IgD-negative memory B cell (primary cell): ENCODE data around the gene SNCAIP. TPM values are rescaled to one million over a fixed set of nuclear protein-coding genes. Genes with fewer than 3 reads are reported as not detected.

Experiments
- H3K27ac Mint-ChIP-seq, 3 donors: one replicate each; pipeline ENCODE4 v1.8.0; 2020 to 2022; ENCODE audit warnings: mild to moderate bottlenecking in 3 of 3, mixed read lengths in 3 of 3, moderate library complexity in 1 of 3
- H3K27me3 Mint-ChIP-seq: one replicate; pipeline ENCODE4 v1.8.0; 2021; ENCODE audit warnings: mixed read lengths
- H3K36me3 Mint-ChIP-seq: one replicate; pipeline ENCODE4 v1.8.0; 2020; ENCODE audit warnings: mild to moderate bottlenecking, mixed read lengths
- H3K4me1 Mint-ChIP-seq, 3 donors: one replicate each; pipeline ENCODE4 v1.8.0; 2020 to 2022; ENCODE audit warnings: mixed read lengths in 3 of 3, mild to moderate bottlenecking in 1 of 3
- H3K4me3 Mint-ChIP-seq, 4 donors: one replicate each; pipeline ENCODE4 v1.8.0; 2020 to 2022; ENCODE audit warnings: mild to moderate bottlenecking in 4 of 4, mixed read lengths in 4 of 4, moderate library complexity in 3 of 4
- H3K9me3 Mint-ChIP-seq, 3 donors: one replicate each; pipeline ENCODE4 v1.8.0; 2020 to 2021; ENCODE audit warnings: mixed read lengths in 3 of 3, mild to moderate bottlenecking in 1 of 3
- polyA plus RNA-seq: library from polyadenylated mRNA; unstranded; fragments of 300-500 nt; fragmentation: Illumina TruSeq; gene quantifications from one replicate; pipeline ENCODE4 v1.2.3, GENCODE V29; 2021

Gene SNCAIP
- polyA plus RNA-seq, 1 donor from 2014 or later, result not detected

DNA sequence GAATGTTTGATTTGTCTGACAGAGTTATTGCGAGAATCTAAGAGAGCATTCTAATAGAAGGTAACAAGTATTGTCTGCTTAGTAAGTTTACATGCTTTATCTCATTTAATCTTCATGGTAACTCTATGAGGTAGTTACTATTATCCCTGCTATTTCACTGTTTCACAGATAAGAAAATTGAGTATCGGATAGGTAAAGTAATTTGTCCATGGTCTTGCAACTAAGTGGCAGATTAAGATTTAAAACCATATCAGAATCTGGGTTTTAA is 118.2 kb downstream of the SNCAIP start:
- Mint-ChIP-seq H3K4me3 (no peak overlapping the region), H3K36me3 (no peaks in the 10 kb centered on the region), H3K9me3 (peaks cover 0 to 8% (median 0%) of the 10 kb centered on the region in 3 donors), H3K27me3 (peaks cover 4% of the 10 kb centered on the region), H3K27ac (no peak overlapping the region), H3K4me1 (no peaks in the 10 kb centered on the region)

DNA sequence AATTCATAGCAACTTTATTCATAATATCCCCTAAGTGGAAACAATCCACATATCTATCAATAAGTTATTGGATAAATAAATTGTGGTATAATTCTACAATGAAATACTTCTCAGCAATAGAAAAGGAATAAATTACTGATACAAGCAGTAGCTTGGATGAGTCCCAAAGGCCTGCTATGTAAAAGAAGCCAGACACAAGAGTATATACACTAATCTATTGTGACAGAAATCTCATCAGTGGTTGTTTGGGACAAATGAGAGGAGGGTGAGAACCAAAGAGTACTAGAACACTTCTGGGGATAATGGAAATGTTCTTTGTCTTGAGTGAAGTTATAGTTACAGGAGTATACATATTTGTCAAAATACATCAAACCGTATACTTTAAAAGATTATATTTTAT is 119.3 kb downstream of the SNCAIP start:
- Mint-ChIP-seq H3K4me3 (no peak overlapping the region), H3K4me1 (no peaks in the 10 kb centered on the region), H3K9me3 (peaks cover 0 to 8% (median 0%) of the 10 kb centered on the region in 3 donors), H3K27ac (no peak overlapping the region), H3K27me3 (peaks cover 4% of the 10 kb centered on the region), H3K36me3 (no peaks in the 10 kb centered on the region)

DNA sequence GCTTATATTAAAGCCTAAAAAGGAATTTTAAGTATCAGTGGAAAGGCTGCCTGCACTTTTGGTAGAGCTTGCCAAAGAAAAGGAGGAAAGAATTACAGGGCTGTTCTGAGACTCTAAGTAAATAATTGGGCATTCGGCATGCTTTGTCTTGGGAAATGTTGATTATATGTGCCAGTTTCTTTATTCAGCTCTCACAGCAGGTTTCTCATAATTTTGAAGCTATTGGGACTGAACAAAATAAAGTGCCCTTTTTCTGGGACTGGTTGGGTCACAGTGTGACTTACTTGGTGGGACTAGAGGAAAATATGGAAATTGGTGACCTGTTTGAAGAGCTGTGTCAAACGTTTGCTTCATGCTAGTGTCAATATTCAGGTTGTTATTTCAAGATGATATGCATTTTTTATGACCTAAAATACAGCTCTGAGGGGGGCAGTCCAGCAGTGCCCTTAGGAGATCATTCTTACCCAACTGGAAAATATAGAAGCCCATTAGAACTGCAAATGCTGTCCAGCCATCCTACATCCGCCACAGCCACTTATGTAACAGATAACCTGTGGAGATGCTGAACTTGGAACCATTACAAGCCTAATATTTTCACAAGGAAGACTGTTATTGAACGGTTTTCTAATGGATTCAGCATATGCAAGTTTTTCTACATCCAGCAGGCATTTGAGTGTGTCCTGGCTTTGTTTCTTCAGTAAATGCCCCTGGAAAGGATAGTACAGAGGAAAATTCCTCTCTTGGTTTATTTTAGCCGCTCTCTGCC is 122.4 kb downstream of the SNCAIP start:
- no peak overlapping the region for H3K27ac Mint-ChIP-seq
- H3K4me1 Mint-ChIP-seq, result no peaks in the 10 kb centered on the region

DNA sequence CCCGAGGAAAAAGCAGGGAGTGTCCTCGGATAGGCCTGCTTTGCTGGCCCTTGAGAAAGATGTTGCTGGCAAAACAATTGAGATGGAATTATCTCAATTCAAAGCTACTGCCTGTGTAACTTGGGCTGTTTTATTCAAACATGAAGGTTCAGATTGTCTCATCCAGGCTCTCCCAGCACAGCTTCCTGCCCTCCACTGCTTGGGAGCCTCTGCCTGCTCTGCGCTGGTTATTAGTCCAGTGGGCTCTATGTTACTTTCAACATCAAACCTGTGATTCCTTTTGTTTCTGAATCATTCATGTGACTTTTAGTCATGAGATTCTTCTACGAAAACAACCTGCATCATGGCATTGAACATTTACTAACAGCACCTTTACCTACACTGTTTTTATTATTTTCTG is 123.2 kb downstream of the SNCAIP start:
- Mint-ChIP-seq H3K4me3 (no peak overlapping the region), H3K4me1 (no peaks in the 10 kb centered on the region), H3K36me3 (no peaks in the 10 kb centered on the region), H3K27ac (no peak overlapping the region), H3K27me3 (peaks cover under 1% of the 10 kb centered on the region), H3K9me3 (no peaks in the 10 kb centered on the region)

More for the DNA sequence above, 122.4 kb downstream of the SNCAIP start:
- Mint-ChIP-seq H3K9me3 (peaks cover 0 to 2% (median 0%) of the 10 kb centered on the region in 3 donors), H3K27me3 (peaks cover 2% of the 10 kb centered on the region), H3K4me3 (no peak overlapping the region), H3K36me3 (no peaks in the 10 kb centered on the region)

DNA sequence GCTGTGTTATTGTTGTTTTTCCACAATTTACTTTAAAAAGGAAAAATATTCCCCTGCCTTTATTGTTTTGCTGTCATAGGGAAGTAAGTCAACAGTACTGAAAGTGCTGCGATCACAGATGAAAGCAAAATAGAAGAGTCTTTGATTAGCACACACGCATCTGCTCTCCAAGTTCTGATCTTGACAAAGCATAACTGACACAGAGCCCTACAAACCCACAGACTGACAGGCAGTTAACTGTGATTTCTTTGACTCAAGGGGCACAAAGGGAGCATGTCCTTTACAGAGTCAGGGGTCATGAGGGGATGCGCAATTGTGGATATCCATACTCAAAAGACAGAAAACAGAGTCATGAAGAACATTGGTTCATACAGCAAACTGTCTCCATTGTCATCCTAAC is 123.7 kb downstream of the SNCAIP start:
- Mint-ChIP-seq H3K36me3 (no peaks in the 10 kb centered on the region), H3K9me3 (no peaks in the 10 kb centered on the region), H3K4me3 (no peak overlapping the region), H3K27ac (no peak overlapping the region), H3K27me3 (no peaks in the 10 kb centered on the region), H3K4me1 (no peaks in the 10 kb centered on the region)

DNA sequence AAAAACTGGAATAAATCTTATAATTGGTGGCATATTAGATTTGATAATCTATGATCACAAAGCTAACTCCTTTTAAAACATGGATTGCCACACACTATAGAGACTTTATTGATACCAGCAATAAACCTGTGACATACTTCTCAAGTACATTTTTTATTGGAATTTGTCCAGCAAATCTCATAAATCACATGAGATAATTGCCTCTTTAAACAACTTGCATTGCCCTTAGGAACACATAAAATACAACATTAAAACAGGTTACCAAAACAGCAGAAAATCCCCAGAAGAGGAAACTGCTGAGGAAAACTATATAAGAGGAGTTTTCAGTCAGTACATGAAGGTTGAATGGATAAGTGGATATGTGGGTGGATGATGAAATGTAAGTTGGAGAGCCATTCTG is 124.6 kb downstream of the SNCAIP start:
- no peak overlapping the region for H3K27ac Mint-ChIP-seq
- H3K4me3 Mint-ChIP-seq, result no peak overlapping the region

DNA sequence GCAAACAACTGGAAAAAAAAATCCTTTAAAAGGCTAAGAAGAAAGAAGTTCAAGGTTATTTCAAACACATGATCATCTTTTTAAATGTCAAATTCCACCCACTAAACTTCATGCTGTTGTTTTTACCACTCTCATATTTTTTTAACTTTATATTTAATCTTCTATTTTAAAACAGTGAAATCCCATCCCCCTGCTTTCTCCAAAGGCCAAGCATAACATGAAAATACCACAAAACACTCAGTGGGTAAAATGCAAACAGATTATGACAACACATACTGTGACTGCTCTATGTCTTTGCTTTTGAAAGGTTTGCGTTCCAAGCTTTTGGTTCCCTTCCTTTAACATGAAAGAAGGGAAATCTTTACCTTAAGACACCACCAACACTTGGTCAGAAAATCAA is 127.6 kb downstream of the SNCAIP start:
- H3K27ac Mint-ChIP-seq, result no peak overlapping the region
- H3K27me3 Mint-ChIP-seq, result peaks cover 6% of the 10 kb centered on the region
- H3K9me3 Mint-ChIP-seq, result no peaks in the 10 kb centered on the region
- no peak overlapping the region for H3K4me3 Mint-ChIP-seq
- no peaks in the 10 kb centered on the region for H3K4me1 Mint-ChIP-seq
- no peaks in the 10 kb centered on the region for H3K36me3 Mint-ChIP-seq

More for the DNA sequence above, 124.6 kb downstream of the SNCAIP start:
- no peaks in the 10 kb centered on the region for H3K4me1 Mint-ChIP-seq
- no peaks in the 10 kb centered on the region for H3K27me3 Mint-ChIP-seq
- no peaks in the 10 kb centered on the region for H3K9me3 Mint-ChIP-seq
- H3K36me3 Mint-ChIP-seq, result no peaks in the 10 kb centered on the region

DNA sequence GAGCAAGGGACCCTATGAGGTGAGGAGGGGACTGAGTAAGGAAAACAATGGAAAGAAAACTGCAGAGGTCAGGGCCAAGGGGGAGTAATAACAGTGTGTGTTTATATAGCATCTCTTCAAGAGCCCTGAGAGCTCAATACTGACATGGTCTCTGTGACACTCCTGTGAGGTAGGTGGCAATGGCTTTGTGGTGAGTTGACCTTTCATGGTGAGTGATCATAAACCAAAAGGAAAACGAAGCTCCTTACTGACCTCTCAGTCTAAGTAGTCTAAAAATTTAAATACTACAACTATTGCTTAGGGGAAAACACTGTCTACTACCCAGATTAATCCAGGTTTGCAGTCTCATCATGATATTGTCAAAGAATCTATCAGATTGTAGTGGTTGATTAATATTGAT is 130.9 kb downstream of the SNCAIP start:
- Mint-ChIP-seq H3K27me3 (peaks cover 6% of the 10 kb centered on the region), H3K4me3 (no peak overlapping the region), H3K36me3 (no peaks in the 10 kb centered on the region), H3K4me1 (no peaks in the 10 kb centered on the region), H3K27ac (no peak overlapping the region), H3K9me3 (no peaks in the 10 kb centered on the region)

DNA sequence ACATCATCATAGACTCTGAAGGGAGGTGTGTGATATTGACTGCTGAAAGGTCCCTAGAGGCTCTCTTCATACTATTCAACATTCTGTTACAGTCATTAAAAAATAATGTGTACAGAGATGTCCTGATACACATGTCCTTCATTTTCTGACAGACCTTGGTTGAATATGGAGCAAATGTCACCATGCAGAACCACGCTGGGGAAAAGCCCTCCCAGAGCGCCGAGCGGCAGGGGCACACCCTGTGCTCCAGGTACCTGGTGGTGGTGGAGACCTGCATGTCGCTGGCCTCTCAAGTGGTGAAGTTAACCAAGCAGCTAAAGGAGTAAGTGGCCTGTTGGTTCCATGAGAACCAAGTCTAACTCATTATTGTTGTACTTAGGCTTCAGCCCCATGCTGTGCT is 132.4 kb downstream of the SNCAIP start:
- H3K9me3 Mint-ChIP-seq, result no peaks in the 10 kb centered on the region
- H3K36me3 Mint-ChIP-seq, result no peaks in the 10 kb centered on the region
- no peak overlapping the region for H3K27ac Mint-ChIP-seq
- H3K27me3 Mint-ChIP-seq, result peaks cover 6% of the 10 kb centered on the region
- H3K4me3 Mint-ChIP-seq, result no peak overlapping the region
- H3K4me1 Mint-ChIP-seq, result no peaks in the 10 kb centered on the region

DNA sequence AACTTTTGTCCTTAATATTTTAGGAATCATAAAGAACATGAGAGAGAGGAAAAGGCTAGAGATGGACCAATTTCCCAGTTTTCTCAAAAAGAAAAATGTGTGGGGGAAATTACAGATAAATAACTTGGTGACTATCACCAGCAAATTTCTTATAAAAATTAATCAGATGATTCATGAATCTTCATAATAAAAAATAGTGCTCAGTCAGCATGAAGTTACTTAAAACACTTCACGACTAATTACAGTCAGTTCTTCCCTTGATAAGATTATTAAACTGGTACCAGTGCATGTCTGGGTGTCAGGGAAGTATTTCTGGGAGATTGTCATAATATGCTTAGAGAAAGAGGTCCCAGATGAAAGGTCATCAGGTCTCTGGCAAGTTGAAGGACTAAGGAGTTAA is 133.0 kb downstream of the SNCAIP start:
- Mint-ChIP-seq H3K27me3 (peaks cover 6% of the 10 kb centered on the region), H3K4me1 (no peaks in the 10 kb centered on the region), H3K9me3 (no peaks in the 10 kb centered on the region), H3K4me3 (no peak overlapping the region), H3K27ac (no peak overlapping the region), H3K36me3 (no peaks in the 10 kb centered on the region)

DNA sequence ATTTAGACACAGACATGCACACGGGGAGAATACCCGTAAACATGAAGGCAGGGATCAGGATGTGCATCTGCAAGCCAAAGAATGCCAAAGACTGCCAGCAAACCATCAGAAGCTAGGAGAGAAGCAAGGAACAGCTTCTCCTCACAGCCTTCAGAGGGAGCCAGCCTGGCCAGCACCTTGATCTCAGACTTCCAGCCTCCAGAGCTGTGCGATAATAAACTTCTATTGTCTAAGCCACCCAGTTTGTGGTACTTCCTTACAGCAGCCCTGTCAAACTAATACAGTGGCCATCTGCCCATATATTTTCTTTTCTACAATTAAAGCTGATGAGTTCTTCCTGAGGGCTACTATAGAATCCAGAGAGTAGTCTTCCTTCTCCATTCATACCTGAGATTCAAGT is 135.0 kb downstream of the SNCAIP start:
- Mint-ChIP-seq H3K27me3 (peaks cover 6% of the 10 kb centered on the region), H3K27ac (no peak overlapping the region), H3K4me1 (no peaks in the 10 kb centered on the region), H3K36me3 (no peaks in the 10 kb centered on the region), H3K4me3 (no peak overlapping the region), H3K9me3 (no peaks in the 10 kb centered on the region)

DNA sequence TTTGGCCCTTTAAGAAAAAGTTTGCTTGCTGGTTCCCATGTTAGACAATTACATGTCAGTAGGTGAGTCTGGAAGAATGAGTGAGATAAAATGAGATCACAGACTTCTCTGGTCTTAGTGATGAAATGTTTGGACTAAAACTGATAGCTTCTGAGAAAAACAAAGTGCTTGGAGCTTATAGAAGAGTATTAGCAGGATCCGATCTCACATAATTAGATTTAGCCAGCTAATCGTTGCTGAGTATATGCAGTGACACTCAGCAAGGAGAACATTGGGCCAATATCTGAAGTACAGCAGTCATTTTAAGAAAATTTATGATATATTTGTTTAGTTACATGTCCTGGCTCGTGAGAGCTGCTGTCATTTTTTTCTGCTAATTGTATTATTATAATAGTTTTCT is 135.8 kb downstream of the SNCAIP start:
- H3K9me3 Mint-ChIP-seq, result no peaks in the 10 kb centered on the region
- no peak overlapping the region for H3K4me3 Mint-ChIP-seq
- no peak overlapping the region for H3K27ac Mint-ChIP-seq
- H3K4me1 Mint-ChIP-seq, result no peaks in the 10 kb centered on the region
- peaks cover 4% of the 10 kb centered on the region for H3K27me3 Mint-ChIP-seq
- no peaks in the 10 kb centered on the region for H3K36me3 Mint-ChIP-seq

DNA sequence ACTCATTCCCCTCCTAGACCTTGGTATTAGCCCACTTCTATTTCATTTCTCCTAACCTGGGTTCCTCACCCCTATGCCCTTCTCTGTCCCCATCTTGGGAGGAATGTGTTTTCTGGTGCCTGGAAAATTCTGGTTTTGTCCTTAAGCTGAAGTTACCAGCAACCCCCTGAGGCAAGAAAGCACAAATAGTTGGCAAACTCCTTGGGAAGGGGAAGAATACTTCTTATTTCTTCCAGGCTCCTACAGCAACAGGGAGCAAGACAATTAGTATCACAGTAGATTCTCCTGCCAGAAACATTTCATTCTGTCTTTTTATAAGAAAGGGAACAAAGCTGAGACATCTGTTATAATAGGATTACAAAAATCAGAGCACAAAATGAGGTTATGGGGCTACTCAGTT is 142.5 kb downstream of the SNCAIP start:
- H3K4me1 Mint-ChIP-seq, result no peaks in the 10 kb centered on the region
- H3K27ac Mint-ChIP-seq, result no peak overlapping the region
- H3K4me3 Mint-ChIP-seq, result no peak overlapping the region
- no peaks in the 10 kb centered on the region for H3K27me3 Mint-ChIP-seq
- no peaks in the 10 kb centered on the region for H3K9me3 Mint-ChIP-seq
- H3K36me3 Mint-ChIP-seq, result no peaks in the 10 kb centered on the region

DNA sequence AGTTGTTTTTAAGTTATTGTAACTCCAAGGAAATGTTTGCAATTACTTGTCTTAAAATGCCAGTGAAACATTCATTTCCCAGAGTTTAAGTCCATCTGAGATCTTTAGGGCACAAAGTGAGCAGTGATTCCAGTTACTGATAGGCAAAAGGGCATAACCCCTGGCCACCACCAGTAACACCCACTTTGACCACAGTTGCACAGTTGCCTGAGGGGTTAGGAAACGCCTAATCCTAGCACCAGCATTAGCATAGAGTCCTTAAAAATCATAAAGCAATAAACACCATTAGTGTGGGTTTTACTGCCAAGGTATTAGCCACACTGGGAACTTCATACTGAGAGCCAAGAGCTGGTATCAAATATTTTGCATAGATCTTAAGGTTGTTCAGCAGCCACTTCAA is 143.9 kb downstream of the SNCAIP start:
- no peaks in the 10 kb centered on the region for H3K4me1 Mint-ChIP-seq
- no peaks in the 10 kb centered on the region for H3K9me3 Mint-ChIP-seq
- H3K27me3 Mint-ChIP-seq, result no peaks in the 10 kb centered on the region
- H3K36me3 Mint-ChIP-seq, result no peaks in the 10 kb centered on the region
- H3K4me3 Mint-ChIP-seq, result no peak overlapping the region
- H3K27ac Mint-ChIP-seq, result no peak overlapping the region

DNA sequence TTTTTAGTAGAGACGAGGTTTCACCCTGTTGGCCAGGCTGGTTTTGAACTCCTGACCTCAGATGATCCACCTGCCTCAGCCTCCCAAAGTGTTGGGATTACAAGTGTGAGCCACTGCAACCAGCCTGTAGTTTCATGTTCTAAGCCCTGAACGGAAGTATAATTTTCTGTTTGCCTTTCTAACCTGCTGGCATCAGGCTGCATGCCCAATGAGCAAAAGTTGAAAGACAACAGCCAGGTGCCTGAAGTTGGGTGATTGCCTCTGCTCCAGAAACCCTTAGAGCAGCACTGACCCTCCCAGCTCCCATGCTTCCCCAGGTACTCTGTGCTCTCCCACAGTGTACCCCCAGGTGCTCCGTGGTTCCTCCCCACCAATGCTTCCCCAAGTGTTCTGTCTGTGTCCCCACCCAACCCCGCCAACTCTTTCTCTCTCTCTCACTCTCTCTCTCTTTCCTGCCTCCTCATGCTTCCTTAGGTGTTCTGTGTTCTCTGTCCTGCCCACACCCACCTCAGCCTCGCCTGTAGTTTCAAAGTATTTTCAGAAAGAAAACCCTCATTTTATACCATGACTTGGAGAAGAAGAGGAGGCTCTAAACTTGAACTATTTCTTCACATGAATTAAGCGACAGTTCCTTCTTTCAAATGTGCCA is 145.3 kb downstream of the SNCAIP start:
- no peak overlapping the region for H3K4me3 Mint-ChIP-seq
- no peaks in the 10 kb centered on the region for H3K36me3 Mint-ChIP-seq
- H3K4me1 Mint-ChIP-seq, result no peaks in the 10 kb centered on the region
- no peak overlapping the region for H3K27ac Mint-ChIP-seq
- no peaks in the 10 kb centered on the region for H3K9me3 Mint-ChIP-seq
- peaks cover 1% of the 10 kb centered on the region for H3K27me3 Mint-ChIP-seq

DNA sequence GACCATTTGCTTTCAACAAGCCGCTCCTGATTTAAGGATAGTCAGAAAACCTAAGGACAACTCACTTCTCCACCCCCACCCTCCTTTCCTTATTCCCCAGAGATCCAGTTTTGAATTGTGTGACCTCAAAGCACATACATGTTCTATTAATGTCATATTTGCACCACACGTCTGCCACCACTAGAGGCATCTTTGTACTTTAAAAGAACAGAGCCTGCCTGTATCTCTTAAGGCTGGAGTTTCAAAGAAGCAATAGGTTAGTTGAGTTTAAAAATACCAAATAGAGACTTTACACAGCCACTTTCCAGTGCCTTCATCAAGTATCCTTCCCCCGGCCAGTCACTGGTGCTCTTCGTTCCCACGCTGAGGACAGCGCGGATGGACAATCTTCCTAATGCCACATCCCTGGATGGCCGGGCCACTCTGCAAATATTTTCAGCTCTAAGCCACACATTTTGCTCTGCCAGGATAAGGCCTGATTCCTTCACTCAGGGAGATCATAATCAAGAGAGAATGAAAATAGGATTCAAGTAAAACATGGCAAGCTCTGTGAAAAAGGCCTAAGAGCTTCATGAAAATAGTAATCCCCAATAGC is 146.3 kb downstream of the SNCAIP start:
- Mint-ChIP-seq H3K27me3 (peaks cover 1% of the 10 kb centered on the region), H3K9me3 (no peaks in the 10 kb centered on the region)

More for the DNA sequence above, 146.3 kb downstream of the SNCAIP start:
- H3K4me3 Mint-ChIP-seq, result no peak overlapping the region
- H3K27ac Mint-ChIP-seq, result no peak overlapping the region
- H3K4me1 Mint-ChIP-seq, result no peaks in the 10 kb centered on the region
- H3K36me3 Mint-ChIP-seq, result no peaks in the 10 kb centered on the region
